PC-9 (cell line): ENCODE data around the gene SYTL1.

Experiments used
- CTCF ChIP-seq: fragments of 200-600 bp; sonication (generic); conservative IDR thresholded peaks from 2 replicates; pipeline ENCODE4 v1.6.1; 2017; ENCODE audit warnings: mixed run types, antibody characterized with exemption, mild to moderate bottlenecking, moderate library complexity
- EZH2 ChIP-seq: fragments of 200-600 bp; sonication (generic); IDR thresholded peaks from 2 replicates; pipeline ENCODE4 v1.8.0; 2017; ENCODE audit warnings: antibody characterized with exemption, low read depth

- TF ChIP-seq CTCF (no peak), EZH2 (no peak)
Measured at GRCh38 chr1:27350663-27351540, 9.1 kb downstream of the SYTL1 start.
